ENCODE measurements around the gene RPP40.

The RPP40 gene

DNA sequence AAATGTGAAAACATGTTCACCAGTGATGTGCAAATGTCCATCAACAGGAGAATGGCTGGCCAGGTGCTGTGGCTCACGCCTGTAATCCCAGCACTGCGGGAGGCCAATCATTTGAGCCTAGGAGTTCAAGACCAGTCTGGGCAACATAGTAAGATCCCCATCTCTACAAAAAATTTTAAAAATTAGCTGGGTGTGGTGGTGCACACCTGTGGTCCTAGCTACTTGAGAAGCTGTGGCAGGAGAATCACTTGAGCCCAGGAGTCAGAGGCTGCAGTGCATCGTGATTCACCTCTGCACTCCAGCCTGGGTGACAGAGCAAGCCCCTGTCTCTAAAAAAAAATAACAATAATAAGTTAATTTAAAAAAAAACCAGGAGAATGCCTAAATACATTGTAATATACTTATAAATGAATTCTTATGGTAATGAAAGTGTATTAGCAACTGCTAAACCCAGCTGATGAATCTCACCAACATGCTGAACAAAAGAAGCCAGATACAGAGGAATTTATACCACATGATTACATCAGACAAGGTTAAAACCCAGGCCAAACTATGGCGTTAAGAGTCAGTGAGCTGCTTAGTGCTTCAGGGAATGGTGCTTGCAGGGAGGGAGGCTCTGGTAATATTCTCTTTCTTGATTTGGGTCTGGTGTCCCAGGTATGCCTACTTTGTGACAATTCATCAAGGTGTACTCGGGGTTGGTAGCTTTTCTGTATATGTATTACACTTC lies 36.4 kb downstream of the RPP40 start:
- DNase-seq: no peak

DNA sequence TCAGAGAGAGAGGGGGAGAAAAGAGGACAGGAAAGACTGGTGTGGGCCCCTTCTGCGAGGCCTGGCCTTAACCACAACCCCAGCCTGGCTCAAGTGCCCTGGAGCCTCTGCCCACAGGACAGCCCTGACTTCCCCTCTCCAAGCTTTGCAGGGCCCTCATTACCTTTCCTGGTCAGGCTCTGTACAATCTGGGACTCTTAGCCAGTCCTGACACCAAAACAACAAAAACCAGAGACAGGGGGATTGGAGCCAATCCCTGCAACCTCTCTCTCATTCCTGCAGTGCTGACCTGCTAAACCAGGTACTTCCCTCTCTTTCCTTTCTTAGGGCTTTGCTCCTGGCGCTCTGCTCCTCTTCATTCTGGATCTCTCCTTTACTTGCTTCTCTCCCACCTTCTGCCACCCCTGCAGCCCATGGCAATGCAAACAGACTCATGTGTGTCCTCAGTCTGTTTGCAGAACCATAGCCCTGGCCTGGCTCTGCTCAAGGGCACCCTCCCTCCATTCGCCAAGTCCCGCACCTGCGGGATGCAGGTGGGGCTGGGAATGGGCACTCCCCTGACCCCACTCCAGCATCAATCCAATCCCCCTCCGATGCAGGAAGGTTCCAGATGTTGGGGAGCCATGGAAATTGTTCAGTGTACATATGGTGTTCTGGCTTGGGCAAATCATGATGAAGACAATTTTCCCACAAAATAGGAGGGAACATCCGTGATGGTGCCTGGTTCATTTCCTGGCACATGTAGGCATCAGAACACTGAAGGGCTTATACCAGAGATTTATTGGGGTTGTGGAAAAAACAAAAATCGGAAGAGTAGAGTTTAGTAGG lies 38.1 kb downstream of the RPP40 start:
- DNase-seq: no peak

DNA sequence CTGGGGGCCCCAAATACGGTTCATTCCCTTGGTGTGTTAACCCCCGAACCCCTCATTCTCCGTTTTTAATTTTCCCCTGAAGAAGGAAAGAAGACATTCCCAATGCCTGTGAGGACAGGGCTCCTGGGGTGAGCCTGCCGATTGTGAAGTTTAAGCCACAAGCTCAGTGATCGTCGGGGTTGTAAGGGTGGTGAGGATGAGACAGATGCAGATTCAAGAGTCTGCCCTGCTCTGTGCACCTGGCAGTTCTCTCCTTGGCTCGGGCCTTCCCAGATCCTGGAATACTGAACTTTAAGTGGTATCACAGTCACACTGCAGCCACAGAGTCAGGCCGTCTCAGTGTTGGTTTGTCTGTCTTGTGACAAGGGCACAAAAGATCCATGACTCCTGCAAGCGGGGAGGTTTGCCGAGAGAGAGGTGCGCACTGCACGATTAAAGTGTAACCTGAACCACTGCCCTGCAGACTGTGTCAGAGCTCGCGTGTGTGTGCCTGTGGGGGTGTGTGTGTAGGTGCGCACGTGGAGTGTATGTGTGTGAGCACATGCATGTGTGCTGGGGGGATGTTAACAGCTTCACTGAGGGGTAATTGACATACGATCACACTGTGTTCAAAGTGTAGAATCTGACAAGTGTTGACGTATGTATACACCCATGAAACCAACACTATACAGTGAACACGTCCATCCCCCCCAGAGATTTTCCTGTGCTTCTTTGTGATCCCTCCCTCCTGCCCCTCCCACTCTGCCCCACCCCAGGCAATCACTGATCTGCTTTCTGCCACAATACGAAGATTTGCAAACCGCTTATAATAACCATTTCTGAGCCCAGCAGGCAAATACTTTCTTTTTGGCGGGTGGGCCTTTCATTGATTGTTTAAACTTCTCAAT lies 38.9 kb downstream of the RPP40 start:
- DNase-seq: no peak

- no peak for DNase-seq
Observed at GRCh38 chr6:4962905-4963304, 40.9 kb downstream of the RPP40 start.

GRCh38 chr6:4961322-4962168 lies 42.3 kb downstream of the RPP40 start:
- no peak for DNase-seq

DNA sequence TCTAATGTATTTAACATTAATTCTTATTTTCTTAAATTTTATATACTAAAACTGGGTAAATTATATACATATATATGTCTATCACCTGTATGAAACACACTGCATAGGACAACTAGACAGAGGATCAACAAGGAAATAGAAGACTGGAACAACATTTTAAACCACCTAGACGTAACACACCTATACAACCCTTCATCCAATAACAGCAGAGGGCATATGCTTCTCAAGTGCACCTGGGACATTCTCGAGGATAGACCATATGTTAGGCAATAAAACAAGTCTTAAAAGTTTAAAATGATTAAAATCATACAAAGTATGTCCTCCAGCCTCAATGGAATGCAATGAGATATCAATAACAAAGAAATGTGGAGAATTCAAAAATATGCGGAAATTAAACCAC lies 45.2 kb downstream of the RPP40 start:
- DNase-seq: no peak

GRCh38 chr6:4957521-4958231 lies 46.2 kb downstream of the RPP40 start:
- DNase-seq: no peak

GRCh38 chr6:4956625-4957024 lies 47.2 kb downstream of the RPP40 start:
- no peak for DNase-seq

- DNase-seq: no peak
Observed at GRCh38 chr6:4953440-4953839, 50.4 kb downstream of the RPP40 start.

GRCh38 chr6:4950836-4951533 lies 52.9 kb downstream of the RPP40 start:
- DNase-seq: no peak

DNA sequence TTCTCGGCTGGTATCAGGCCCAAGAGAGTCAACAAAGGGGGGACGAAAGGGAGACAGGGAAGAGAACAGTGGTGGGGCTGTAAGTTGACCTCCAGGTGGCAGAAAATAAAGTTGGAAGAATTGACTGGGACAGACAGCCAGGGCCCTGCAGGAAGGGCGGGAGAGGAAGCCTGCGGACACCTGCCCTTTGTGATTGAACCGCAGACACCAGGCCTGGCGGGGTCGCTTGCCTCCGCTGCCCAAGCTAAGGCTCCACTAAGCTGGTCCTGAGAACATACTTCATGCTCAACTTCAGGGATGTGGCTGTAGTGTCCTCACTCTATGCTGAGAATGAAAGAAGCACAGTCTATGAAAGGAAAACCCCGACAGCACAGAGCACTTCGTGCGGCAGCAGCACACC lies 53.8 kb downstream of the RPP40 start:
- no peak for DNase-seq

- DNase-seq: no peak
Observed at GRCh38 chr6:4948781-4949450, 54.9 kb downstream of the RPP40 start.

DNA sequence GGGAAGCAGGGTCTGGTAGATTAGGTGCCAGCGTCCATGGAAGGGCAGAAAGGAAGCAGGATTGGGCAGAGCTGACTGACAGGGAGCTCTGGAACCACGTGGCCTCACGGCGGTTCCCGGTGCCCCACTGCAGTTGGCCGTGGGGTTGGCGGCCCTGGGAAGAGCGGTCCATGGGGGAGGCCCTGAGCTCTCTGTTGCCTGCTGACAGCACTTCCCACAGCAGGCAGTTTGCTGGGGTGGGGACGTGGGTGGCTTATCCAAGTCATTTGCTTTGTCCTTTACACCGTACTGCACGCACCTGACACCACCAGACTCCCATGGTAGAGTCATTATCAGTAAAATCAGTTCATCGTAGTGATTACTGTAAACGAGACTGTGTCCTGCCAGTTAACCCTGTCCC lies 56.1 kb downstream of the RPP40 start:
- DNase-seq: no peak

DNA sequence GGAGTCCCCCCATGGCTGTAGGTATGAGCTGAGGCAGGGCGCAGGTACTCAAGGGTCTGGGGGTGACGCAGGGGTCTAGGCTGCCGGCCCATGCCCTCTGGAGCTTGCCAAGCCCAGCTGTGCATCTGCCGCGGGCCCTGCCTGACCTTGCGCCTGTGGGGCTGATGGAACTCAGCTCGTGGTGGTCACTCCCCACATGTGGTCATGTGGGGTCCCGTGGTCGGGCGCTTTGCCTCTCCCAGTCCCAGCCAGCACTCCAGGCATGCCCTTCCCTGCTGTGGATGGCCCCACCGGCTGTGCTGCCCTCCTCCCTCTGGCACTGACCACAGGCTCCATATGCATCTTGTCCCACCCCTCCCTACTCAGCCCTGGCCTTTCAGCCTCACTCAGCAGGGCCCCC lies 57.3 kb downstream of the RPP40 start:
- DNase-seq: no peak
